Measurements from ENCODE around the gene QRFP. TPM values are rescaled to one million over a fixed set of nuclear protein-coding genes. Genes with fewer than 3 reads are reported as not detected.

QRFP gene
- total and polyA plus RNA-seq, 8 donors: not detected

GRCh38 chr9:130843049-130843908 is 53.3 kb downstream of the QRFP start:
- Histone ChIP-seq H3K27ac (no peak overlapping the region), H3K27me3 (no peaks in the 10 kb centered on the region), H3K9me3 (no peaks in the 10 kb centered on the region), H3K4me1 (peaks cover 5 to 15% (median 8%) of the 10 kb centered on the region in 3 donors), H3K36me3 (no peaks in the 10 kb centered on the region), H3K4me3 (no peak overlapping the region)
- ATAC-seq (no peak), FAIRE-seq (no peak), DNase-seq (no peak)
- WGBS, 2 donors: 85% methylated on average over 9 of the region's 9 CpGs
- TF ChIP-seq CTCF (IDR thresholded peaks at IDR 0.05): no peak
- intact Hi-C loops (cut with DNase I): no loop called here

Other genes starting within 250 kb of the QRFP start
- under 1 TPM in 2 of 6 donors, not detected in 4; 0.06 TPM for gene PRDM12, start 232.2 kb downstream of the QRFP start, total RNA-seq
- under 1 TPM in 1 of 2 donors, not detected in 1; 0.02 TPM for gene PRDM12, start 232.2 kb downstream of the QRFP start, polyA plus RNA-seq
- 10 to 100 TPM in 5 of 6 donors, 1 to 10 TPM in 1; 9.1 to 15.5 (median 11.6) TPM for gene EXOSC2, start 203.0 kb downstream of the QRFP start, total RNA-seq
- gene EXOSC2, start 203.0 kb downstream of the QRFP start, polyA plus RNA-seq: 10 to 100 TPM in 1 of 2 donors, 1 to 10 TPM in 1; 9.1 to 14.1 TPM
- gene ABL1, start 61.6 kb downstream of the QRFP start, total RNA-seq: 10 to 100 TPM; 16.4 to 31.9 (median 22.2) TPM
- 10 to 100 TPM; 15.3 to 16.8 TPM for gene ABL1, start 61.6 kb downstream of the QRFP start, polyA plus RNA-seq
- under 1 TPM in 1 of 6 donors, not detected in 5; 0.47 TPM for gene FIBCD1, start 42.4 kb upstream of the QRFP start, total RNA-seq
- not detected for gene FIBCD1, start 42.4 kb upstream of the QRFP start, polyA plus RNA-seq
- 1 to 10 TPM; 1.1 to 4.9 (median 2.2) TPM for gene LAMC3, start 112.4 kb upstream of the QRFP start, total RNA-seq
- gene LAMC3, start 112.4 kb upstream of the QRFP start, polyA plus RNA-seq: 1 to 10 TPM; 5.1 to 8.9 TPM
- 1 to 10 TPM; 2.4 to 5.0 (median 3.8) TPM for gene AIF1L, start 199.7 kb upstream of the QRFP start, total RNA-seq
- gene AIF1L, start 199.7 kb upstream of the QRFP start, polyA plus RNA-seq: 1 to 10 TPM; 4.0 to 4.6 TPM
- 10 to 100 TPM; 24.3 to 38.3 (median 27.8) TPM for gene NUP214, start 228.8 kb upstream of the QRFP start, total RNA-seq
- gene NUP214, start 228.8 kb upstream of the QRFP start, polyA plus RNA-seq: 10 to 100 TPM; 24.9 to 35.3 TPM